SHP77 (cell line): Measurements from ENCODE around the gene SPHK1.

Experiments
- DNase-seq, 2 experiments: peaks; one replicate each; lab custom pipeline; 2025; lab: John Stamatoyannopoulos, UW

SPHK1 gene

GRCh38 chr17:76407509-76407908 lies 23.1 kb downstream of the SPHK1 start:
- DNase-seq, result no peak

- DNase-seq, result peak; percentile 35 to 68
These were observed 23.8 kb downstream of the SPHK1 start for GRCh38 chr17:76408037-76408849.

GRCh38 chr17:76410328-76410965 lies 26.0 kb downstream of the SPHK1 start:
- DNase-seq, result no peak

- DNase-seq, result no peak
These were observed 26.8 kb downstream of the SPHK1 start for GRCh38 chr17:76411247-76411646.

- peak; percentile 62 to 91 for DNase-seq
These were observed 30.2 kb downstream of the SPHK1 start for GRCh38 chr17:76414334-76415295.

GRCh38 chr17:76415786-76416185 lies 31.4 kb downstream of the SPHK1 start:
- DNase-seq, result no peak

GRCh38 chr17:76416457-76416856 lies 32.0 kb downstream of the SPHK1 start:
- no peak for DNase-seq

GRCh38 chr17:76416899-76417298 lies 32.5 kb downstream of the SPHK1 start:
- no peak for DNase-seq

GRCh38 chr17:76417499-76418143 lies 33.2 kb downstream of the SPHK1 start:
- peak; percentile 83 to 90 for DNase-seq

GRCh38 chr17:76419576-76420260 lies 35.3 kb downstream of the SPHK1 start:
- no peak for DNase-seq

- DNase-seq, result no peak
These were observed 36.1 kb downstream of the SPHK1 start for GRCh38 chr17:76420356-76421043.

GRCh38 chr17:76421044-76421407 lies 36.6 kb downstream of the SPHK1 start:
- no peak for DNase-seq

- no peak for DNase-seq
These were observed 38.0 kb downstream of the SPHK1 start for GRCh38 chr17:76422406-76422805.

GRCh38 chr17:76422860-76423259 lies 38.5 kb downstream of the SPHK1 start:
- no peak for DNase-seq

GRCh38 chr17:76426853-76427252 lies 42.4 kb downstream of the SPHK1 start:
- no peak for DNase-seq

- DNase-seq, result no peak
These were observed 43.3 kb downstream of the SPHK1 start for GRCh38 chr17:76427501-76428231.

GRCh38 chr17:76428511-76428910 lies 44.1 kb downstream of the SPHK1 start:
- DNase-seq, result no peak

- no peak for DNase-seq
These were observed 47.1 kb downstream of the SPHK1 start for GRCh38 chr17:76431509-76431908.

- DNase-seq, result no peak
These were observed 47.6 kb downstream of the SPHK1 start for GRCh38 chr17:76432004-76432403.
